ENCODE results near the gene ESPNL. TPM values are rescaled to one million over a fixed set of nuclear protein-coding genes. Genes with fewer than 3 reads are reported as not detected.

Gene ESPNL
- total RNA-seq, 2 experiments from 2014 or later = 0.11 to 0.27 TPM

DNA sequence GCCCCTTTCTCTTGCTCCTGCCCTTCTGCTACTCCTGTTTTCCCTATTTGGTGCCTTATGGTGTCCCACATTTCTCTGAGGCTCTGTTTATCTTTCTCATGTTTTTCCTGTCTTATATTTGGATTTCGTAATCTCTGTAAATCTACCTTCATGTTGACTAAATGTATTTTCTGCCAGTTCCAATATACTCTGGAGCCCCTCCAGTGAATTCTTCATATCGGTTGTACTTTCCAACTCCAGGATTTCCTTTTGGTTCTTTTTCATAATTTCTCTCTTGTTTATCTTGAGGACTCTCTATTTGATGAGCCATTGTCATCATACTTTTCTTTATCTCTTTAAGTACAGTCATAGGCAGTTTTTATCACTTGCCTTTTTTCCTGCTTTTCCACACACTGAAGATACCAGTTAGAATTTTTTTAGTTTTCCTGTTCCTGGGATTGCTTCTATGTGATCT is 20.2 kb upstream of the ESPNL start:
- Mint-ChIP-seq H3K4me1 (ENCODE audit: low read depth) (peaks cover 13% of the 10 kb centered on the region), H3K27ac (no peak overlapping the region), H3K9me3 (no peaks in the 10 kb centered on the region), H3K36me3 (ENCODE audit: low read depth) (peaks cover 88% of the 10 kb centered on the region), H3K4me3 (no peak overlapping the region), H3K27me3 (no peaks in the 10 kb centered on the region)
- DNase-seq = no peak
- ChIA-PET POLR2A (no interaction called here), CTCF (interaction anchor here (1.2 kb wide), 1 partner anchor 20 kb away, joined by 3 read pairs; the partner anchor contains the start of gene ESPNL)
- TF ChIP-seq, protein P1, sequence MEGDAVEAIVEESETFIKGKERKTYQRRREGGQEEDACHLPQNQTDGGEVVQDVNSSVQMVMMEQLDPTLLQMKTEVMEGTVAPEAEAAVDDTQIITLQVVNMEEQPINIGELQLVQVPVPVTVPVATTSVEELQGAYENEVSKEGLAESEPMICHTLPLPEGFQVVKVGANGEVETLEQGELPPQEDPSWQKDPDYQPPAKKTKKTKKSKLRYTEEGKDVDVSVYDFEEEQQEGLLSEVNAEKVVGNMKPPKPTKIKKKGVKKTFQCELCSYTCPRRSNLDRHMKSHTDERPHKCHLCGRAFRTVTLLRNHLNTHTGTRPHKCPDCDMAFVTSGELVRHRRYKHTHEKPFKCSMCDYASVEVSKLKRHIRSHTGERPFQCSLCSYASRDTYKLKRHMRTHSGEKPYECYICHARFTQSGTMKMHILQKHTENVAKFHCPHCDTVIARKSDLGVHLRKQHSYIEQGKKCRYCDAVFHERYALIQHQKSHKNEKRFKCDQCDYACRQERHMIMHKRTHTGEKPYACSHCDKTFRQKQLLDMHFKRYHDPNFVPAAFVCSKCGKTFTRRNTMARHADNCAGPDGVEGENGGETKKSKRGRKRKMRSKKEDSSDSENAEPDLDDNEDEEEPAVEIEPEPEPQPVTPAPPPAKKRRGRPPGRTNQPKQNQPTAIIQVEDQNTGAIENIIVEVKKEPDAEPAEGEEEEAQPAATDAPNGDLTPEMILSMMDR (IDR thresholded peaks at IDR 0.05) = no peak
- ATAC-seq = no peak
- intact Hi-C loops (cut with micrococcal nuclease) = loop anchor here (5.0 kb wide), 1 partner anchor 98 kb away; no protein-coding TSS in a partner anchor

DNA sequence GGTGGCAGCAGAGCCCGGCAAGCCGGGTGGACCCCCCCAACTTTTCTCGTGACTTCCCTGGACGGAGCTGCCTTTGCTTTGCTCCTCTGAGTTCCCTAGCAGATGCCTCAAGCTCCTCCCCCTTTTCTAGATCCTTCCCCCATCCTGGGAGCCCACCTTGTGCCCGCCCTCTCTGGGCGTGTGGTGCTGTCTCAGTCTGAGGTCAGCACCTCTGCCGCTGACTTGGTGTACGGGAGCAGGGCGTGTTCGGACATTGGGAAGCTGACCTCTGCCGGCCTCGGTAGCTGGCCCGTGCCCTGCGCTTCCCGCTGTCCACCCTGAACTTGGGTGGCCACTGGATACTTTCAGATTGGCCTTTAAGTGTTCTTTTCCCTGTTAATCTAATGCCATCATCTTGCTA is 19.6 kb upstream of the ESPNL start:
- ChIA-PET POLR2A (interaction anchor here (0.7 to 1.4 kb wide), 2 partner anchors 8 to 12 kb away, joined by 3 to 4 read pairs; no protein-coding TSS in a partner anchor), CTCF (interaction anchor here (1.2 kb wide), 1 partner anchor 20 kb away, joined by 3 read pairs; the partner anchor contains the start of gene ESPNL)
- Mint-ChIP-seq H3K36me3 (ENCODE audit: low read depth) (peaks cover 86% of the 10 kb centered on the region), H3K9me3 (no peaks in the 10 kb centered on the region), H3K4me3 (no peak overlapping the region), H3K4me1 (ENCODE audit: low read depth) (peaks cover 7% of the 10 kb centered on the region), H3K27me3 (no peaks in the 10 kb centered on the region), H3K27ac (no peak overlapping the region)
- DNase-seq (no peak), ATAC-seq (no peak)
- intact Hi-C loops (cut with micrococcal nuclease) = no loop called here
- TF ChIP-seq, protein P1 (IDR thresholded peaks at IDR 0.05) = no peak

DNA sequence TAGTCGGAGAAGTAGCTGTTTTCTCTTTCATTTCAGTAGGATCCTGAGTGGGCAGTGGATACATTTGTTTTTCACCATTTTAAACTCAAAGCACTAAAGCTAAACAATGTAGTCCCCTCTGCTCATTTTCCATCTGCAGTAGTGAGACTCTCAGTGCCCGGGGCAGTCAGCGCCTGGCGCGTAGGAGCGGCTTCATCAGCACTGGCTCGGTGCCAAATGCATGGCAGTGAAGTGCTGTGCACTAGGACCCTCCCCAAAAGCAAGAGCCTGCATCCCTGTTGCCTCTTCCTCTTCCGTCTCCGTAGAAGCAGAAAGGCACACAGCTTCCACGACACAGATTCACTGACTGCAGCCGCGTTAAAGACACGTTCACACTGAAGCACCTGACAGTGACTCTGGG is 19.0 kb upstream of the ESPNL start:
- H3K9me3 Mint-ChIP-seq = no peaks in the 10 kb centered on the region
- peaks cover 7% of the 10 kb centered on the region for H3K4me1 Mint-ChIP-seq (ENCODE audit: low read depth)
- ATAC-seq (no peak), DNase-seq (no peak)
- H3K36me3 Mint-ChIP-seq (ENCODE audit: low read depth) = peaks cover 87% of the 10 kb centered on the region
- ChIA-PET POLR2A (interaction anchor here (0.6 to 1.4 kb wide), 3 partner anchors 9 to 68 kb away, joined by 3 to 4 read pairs (median 3); no protein-coding TSS in a partner anchor), CTCF (interaction anchor here (1.2 to 1.4 kb wide), 2 partner anchors 19 to 34 kb away, joined by 3 read pairs; partner anchors contain the start of gene ESPNL)
- TF ChIP-seq, protein P1 (IDR thresholded peaks at IDR 0.05) = no peak
- intact Hi-C loops (cut with micrococcal nuclease) = no loop called here
- no peak overlapping the region for H3K27ac Mint-ChIP-seq
- no peak overlapping the region for H3K4me3 Mint-ChIP-seq
- H3K27me3 Mint-ChIP-seq = no peaks in the 10 kb centered on the region

DNA sequence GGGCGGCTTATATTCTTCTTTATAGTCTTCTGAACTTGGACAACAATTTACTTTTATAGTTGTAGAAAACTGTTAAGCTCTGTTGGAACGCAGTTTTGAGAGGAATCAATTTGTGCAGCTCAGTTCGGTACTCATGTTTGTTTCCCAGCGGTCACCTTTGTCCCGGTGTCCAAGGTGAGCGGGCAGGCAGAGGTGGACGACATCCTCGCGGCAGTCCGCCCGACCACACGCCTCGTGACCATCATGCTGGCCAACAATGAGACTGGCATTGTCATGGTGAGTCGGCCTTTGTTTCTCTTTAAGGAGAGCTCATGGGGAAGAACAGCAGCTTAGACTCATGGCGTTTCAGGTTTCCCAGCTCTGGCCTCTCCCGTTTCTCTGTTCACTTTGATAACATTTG is 18.6 kb upstream of the ESPNL start:
- POLR2A ChIA-PET = interaction anchor here (1.4 kb wide), 1 partner anchor 9 kb away, joined by 4 read pairs; no protein-coding TSS in a partner anchor
- TF ChIP-seq, protein P1 (IDR thresholded peaks at IDR 0.05) = no peak
- ATAC-seq = no peak
- H3K36me3 Mint-ChIP-seq (ENCODE audit: low read depth) = peaks cover 86% of the 10 kb centered on the region
- CTCF ChIA-PET = interaction anchor here (1.4 kb wide), 1 partner anchor 34 kb away, joined by 3 read pairs; no protein-coding TSS in a partner anchor
- no peaks in the 10 kb centered on the region for H3K9me3 Mint-ChIP-seq
- intact Hi-C loops (cut with micrococcal nuclease) = no loop called here
- peaks cover 6% of the 10 kb centered on the region for H3K4me1 Mint-ChIP-seq (ENCODE audit: low read depth)
- DNase-seq = no peak
- no peak overlapping the region for H3K4me3 Mint-ChIP-seq
- no peaks in the 10 kb centered on the region for H3K27me3 Mint-ChIP-seq
- no peak overlapping the region for H3K27ac Mint-ChIP-seq

DNA sequence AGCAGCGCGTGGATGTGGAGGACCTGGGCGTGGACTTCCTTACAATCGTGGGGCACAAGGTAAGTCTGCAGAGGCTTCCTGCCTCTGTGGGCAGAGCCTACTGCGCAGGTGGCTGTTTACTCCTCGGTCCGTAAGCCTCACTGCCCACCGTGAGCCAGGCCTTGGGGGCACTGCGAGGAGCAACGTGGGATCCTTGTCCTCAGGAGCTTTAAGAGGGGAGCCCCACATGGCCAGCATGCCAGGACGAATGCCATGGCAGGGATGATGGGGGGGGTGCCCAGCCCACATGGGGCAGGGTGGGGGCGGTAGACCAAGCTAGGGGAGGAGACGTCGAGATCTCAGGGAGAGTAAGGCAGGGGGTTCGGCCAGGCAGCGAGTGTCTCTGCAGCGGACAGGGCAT is 18.0 kb upstream of the ESPNL start:
- DNase-seq (no peak), ATAC-seq (no peak)
- TF ChIP-seq, protein P1 (IDR thresholded peaks at IDR 0.05) = no peak
- Mint-ChIP-seq H3K27me3 (no peaks in the 10 kb centered on the region), H3K36me3 (ENCODE audit: low read depth) (peaks cover 85% of the 10 kb centered on the region), H3K27ac (no peak overlapping the region), H3K4me1 (ENCODE audit: low read depth) (peaks cover 3% of the 10 kb centered on the region), H3K4me3 (no peak overlapping the region), H3K9me3 (no peaks in the 10 kb centered on the region)
- ChIA-PET POLR2A (no interaction called here), CTCF (interaction anchor here (1.4 kb wide), 1 partner anchor 35 kb away, joined by 3 read pairs; no protein-coding TSS in a partner anchor)
- intact Hi-C loops (cut with micrococcal nuclease) = no loop called here
